H7 (cell line): ENCODE measurements around the gene CAT. TPM values are rescaled to one million over a fixed set of nuclear protein-coding genes. Genes with fewer than 3 reads are reported as not detected.

Experiments
- DNase-seq: peaks from one replicate; pipeline ENCODE4 v3.0.0; 2012
- H3K27me3 ChIP-seq: 2 replicates; pipeline ENCODE4 v1.6.0; 2011; ENCODE audit warnings: mild to moderate bottlenecking, low read length; ENCODE audit not compliant: control insufficient read depth, insufficient read depth
- H3K36me3 ChIP-seq: replicated peaks from 2 replicates; pipeline ENCODE4 v1.5.1; 2011; ENCODE audit warnings: low read length; ENCODE audit not compliant: control insufficient read depth, insufficient read depth
- H3K4me3 ChIP-seq: 2 replicates; pipeline ENCODE4 v1.5.1; 2011; ENCODE audit warnings: low read depth, mild to moderate bottlenecking, control low read depth, low read length, moderate library complexity; ENCODE audit not compliant: insufficient read depth
- total RNA-seq: library from RNA; depleted of rRNA; stranded (reverse); fragments of >200 nt; shearing (Covaris generic); gene quantifications from 2 replicates; pipeline ENCODE4 v1.2.3, GENCODE V29; 2014; rRNA removed

Gene CAT
- total RNA-seq = not detected in 2 replicates

- Histone ChIP-seq H3K36me3 (no peaks in the 10 kb centered on the region), H3K27me3 (no peaks in the 10 kb centered on the region), H3K4me3 (no peak within 1 kb of the TSS)
- peak; percentile 29 for DNase-seq
These were observed at the start of gene CAT for GRCh38 chr11:34438529-34439507. CAT (plus strand) TSS chr11:34438934; CDS start chr11:34439014, 80 bp downstream.

GRCh38 chr11:34394771-34395300 is 43.9 kb upstream of the CAT start:
- no peak for DNase-seq
- H3K4me3 ChIP-seq = no peak overlapping the region
- no peaks in the 10 kb centered on the region for H3K27me3 ChIP-seq
- no peaks in the 10 kb centered on the region for H3K36me3 ChIP-seq

- Histone ChIP-seq H3K27me3 (no peaks in the 10 kb centered on the region), H3K36me3 (no peaks in the 10 kb centered on the region), H3K4me3 (no peak overlapping the region)
- no peak for DNase-seq
These were observed 42.7 kb upstream of the CAT start for GRCh38 chr11:34395916-34396550.

GRCh38 chr11:34397120-34397519 is 41.6 kb upstream of the CAT start:
- Histone ChIP-seq H3K36me3 (no peaks in the 10 kb centered on the region), H3K27me3 (no peaks in the 10 kb centered on the region), H3K4me3 (no peak overlapping the region)
- no peak for DNase-seq

DNA sequence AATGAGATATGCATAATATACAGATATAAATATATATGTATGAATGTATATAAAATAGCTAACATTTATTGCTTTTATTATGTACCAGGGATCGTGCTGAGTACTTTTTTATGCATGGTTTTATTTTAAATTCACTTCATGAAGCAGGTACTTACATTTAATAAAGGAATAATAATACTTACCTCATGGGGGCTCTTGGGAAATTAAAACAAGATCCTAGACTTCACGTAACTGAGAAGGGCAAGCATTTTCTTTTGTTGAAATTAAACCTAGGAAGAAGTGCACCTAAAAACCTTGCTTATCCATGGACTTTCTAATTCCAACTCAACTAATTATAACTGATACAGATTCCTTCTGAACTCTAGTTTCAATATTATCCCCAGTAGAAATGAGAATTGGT is 40.9 kb upstream of the CAT start:
- DNase-seq = no peak
- Histone ChIP-seq H3K4me3 (no peak overlapping the region), H3K27me3 (no peaks in the 10 kb centered on the region), H3K36me3 (no peaks in the 10 kb centered on the region)

DNA sequence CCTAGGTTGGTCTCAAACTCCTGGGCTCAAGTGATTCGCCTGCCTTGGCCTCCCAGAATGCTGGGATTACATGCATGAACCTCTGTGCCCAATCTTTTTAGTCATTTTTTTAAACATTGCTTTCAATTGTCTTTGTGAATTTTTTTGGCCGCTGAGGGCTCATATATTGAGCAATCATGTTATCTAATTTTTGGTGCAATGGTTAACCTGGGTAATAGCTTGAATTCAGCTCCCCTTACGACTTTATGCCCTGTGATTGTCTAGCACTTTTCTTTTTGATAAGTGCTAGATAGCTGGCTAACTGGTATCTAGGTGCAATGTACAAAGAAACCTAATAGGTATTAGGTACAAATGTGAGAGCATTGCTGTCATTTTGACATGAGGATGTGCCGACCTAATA is 35.3 kb upstream of the CAT start:
- Histone ChIP-seq H3K27me3 (no peaks in the 10 kb centered on the region), H3K4me3 (no peak overlapping the region), H3K36me3 (no peaks in the 10 kb centered on the region)
- no peak for DNase-seq

DNA sequence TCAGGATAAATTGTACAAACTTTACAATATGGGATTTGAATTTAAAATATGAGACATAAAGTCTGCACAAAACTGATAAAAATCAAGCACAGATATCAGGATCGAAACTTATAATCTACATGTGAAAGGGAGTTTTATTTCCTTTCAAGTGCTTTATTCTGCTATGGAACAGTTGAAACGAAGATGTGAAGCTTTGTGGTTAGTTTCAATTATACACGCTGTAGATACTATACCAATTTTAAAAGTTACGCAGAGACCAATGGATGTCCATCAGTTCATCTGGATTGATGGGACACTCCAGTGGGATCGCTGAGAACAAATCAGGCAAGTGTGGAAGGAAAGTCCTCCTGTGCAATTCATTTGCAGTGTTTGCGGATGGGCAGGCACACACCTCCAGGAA is 34.5 kb upstream of the CAT start:
- DNase-seq = no peak
- no peaks in the 10 kb centered on the region for H3K27me3 ChIP-seq
- no peak overlapping the region for H3K4me3 ChIP-seq
- H3K36me3 ChIP-seq = no peaks in the 10 kb centered on the region

DNA sequence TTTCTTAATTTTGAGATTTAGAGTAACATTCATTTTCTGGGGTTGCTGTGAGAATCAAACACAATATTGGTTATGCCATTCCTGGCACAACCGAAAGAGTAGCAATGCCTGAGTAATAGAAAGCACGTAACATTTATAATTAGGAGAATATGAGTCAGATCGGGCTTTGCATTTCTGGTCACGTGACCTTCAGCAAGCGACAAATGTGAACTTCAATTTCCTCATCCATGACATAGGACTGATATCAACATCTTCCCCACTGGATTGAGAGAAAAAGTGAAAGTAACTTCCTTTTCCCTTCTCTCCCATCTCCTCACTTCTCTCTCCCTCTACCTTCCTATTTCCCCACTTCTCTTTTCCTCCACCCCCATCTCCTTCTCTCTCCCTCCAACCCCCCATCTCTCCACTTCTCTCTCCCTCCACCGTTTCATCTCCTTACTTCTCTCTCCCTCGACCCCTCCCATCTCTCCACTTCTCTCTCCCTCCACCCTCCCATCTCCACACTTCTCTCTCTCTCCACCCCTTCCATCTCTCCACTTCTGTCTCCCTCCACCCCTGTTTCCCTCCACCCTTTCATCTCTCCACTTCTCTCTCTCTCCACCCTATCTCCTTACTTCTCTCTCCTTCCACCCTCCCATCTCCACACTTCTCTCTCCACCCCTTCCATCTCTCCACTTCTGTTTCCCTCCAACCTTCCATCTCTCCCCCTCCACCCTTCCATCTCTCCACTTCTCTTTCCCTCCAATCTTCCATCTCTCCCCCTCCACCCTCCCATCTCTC is 33.5 kb upstream of the CAT start:
- Histone ChIP-seq H3K36me3 (no peaks in the 10 kb centered on the region), H3K4me3 (no peak overlapping the region), H3K27me3 (no peaks in the 10 kb centered on the region)
- no peak for DNase-seq

DNA sequence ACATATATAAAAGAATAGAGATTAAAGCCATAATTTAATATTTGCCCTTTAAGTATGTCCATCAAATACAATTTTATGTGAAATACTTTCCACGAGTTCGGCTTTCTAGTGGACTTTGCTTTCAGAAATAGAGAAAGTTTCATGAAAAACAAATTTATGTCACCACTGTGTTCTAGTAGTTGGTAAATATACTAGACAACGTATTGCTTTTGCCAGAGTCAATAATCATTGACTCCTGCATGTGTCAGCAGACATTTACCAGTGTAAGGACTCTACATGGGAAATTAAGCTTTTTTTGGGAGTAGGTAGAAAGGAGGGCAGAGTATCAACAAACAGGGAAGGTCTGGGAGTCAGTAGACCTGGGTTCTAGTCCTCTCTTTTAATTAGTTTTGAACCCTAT is 32.3 kb upstream of the CAT start:
- no peaks in the 10 kb centered on the region for H3K36me3 ChIP-seq
- DNase-seq = no peak
- H3K27me3 ChIP-seq = no peaks in the 10 kb centered on the region
- H3K4me3 ChIP-seq = no peak overlapping the region

- H3K27me3 ChIP-seq = no peaks in the 10 kb centered on the region
- no peaks in the 10 kb centered on the region for H3K36me3 ChIP-seq
- no peak for DNase-seq
- H3K4me3 ChIP-seq = no peak overlapping the region
These were observed 31.5 kb upstream of the CAT start for GRCh38 chr11:34407121-34407813.

GRCh38 chr11:34408580-34409172 is 30.1 kb upstream of the CAT start:
- Histone ChIP-seq H3K4me3 (no peak overlapping the region), H3K27me3 (no peaks in the 10 kb centered on the region), H3K36me3 (no peaks in the 10 kb centered on the region)
- no peak for DNase-seq

- DNase-seq = no peak
- Histone ChIP-seq H3K27me3 (no peaks in the 10 kb centered on the region), H3K36me3 (no peaks in the 10 kb centered on the region), H3K4me3 (no peak overlapping the region)
These were observed 27.6 kb upstream of the CAT start for GRCh38 chr11:34411111-34411510.

GRCh38 chr11:34411791-34412190 is 26.9 kb upstream of the CAT start:
- DNase-seq = no peak
- Histone ChIP-seq H3K4me3 (no peak overlapping the region), H3K27me3 (no peaks in the 10 kb centered on the region), H3K36me3 (no peaks in the 10 kb centered on the region)

DNA sequence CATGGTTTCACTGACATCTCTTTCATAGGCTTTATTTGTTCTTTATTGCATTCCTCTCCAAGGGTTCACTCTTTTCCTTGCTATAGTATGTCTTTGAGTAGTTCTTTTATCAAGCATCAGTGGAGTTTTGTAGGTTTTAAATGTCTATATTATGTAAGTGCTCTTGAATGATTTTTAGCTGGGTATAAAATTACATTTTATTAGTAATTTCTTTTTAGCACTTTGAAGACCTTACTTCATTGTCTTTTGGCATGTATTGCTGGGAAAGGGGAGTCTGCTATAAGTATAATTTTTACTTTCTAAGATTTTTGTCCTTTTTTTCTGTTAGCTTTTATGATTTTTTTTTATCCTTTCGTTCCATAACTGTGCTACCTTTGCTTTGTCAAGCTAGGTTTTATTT is 25.5 kb upstream of the CAT start:
- no peaks in the 10 kb centered on the region for H3K27me3 ChIP-seq
- H3K4me3 ChIP-seq = no peak overlapping the region
- no peak for DNase-seq
- no peaks in the 10 kb centered on the region for H3K36me3 ChIP-seq
